ENCODE data around the gene XPC. TPM values are rescaled to one million over a fixed set of nuclear protein-coding genes. Genes with fewer than 3 reads are reported as not detected.

The XPC gene
- total RNA-seq, 1 donor from 2014 or later: 26.8 TPM

- Mint-ChIP-seq H3K4me3 (ENCODE audit: unreplicated experiment) (no peak overlapping the region), H3K9me3 (ENCODE audit: low read depth) (no peaks in the 10 kb centered on the region), H3K27ac (ENCODE audit: unreplicated experiment) (peak overlapping the region; percentile 99), H3K36me3 (ENCODE audit: low read depth) (peaks cover 15% of the 10 kb centered on the region), H3K4me1 (ENCODE audit: low read depth) (peaks cover 63% of the 10 kb centered on the region), H3K27me3 (ENCODE audit: low read depth) (no peaks in the 10 kb centered on the region)
- TF ChIP-seq CTCF (IDR thresholded peaks at IDR 0.05): no peak
- peak; percentile 84 for DNase-seq (ENCODE audit: low spot score)
These were observed 36.6 kb downstream of the XPC start for GRCh38 chr3:14141602-14142341.

- Mint-ChIP-seq H3K9me3 (ENCODE audit: low read depth) (no peaks in the 10 kb centered on the region), H3K4me1 (ENCODE audit: low read depth) (peaks cover 63% of the 10 kb centered on the region), H3K36me3 (ENCODE audit: low read depth) (peaks cover 13% of the 10 kb centered on the region), H3K27me3 (ENCODE audit: low read depth) (no peaks in the 10 kb centered on the region), H3K4me3 (ENCODE audit: unreplicated experiment) (no peak overlapping the region), H3K27ac (ENCODE audit: unreplicated experiment) (peak overlapping the region; percentile 73)
- no peak for DNase-seq (ENCODE audit: low spot score)
- no peak for TF ChIP-seq CTCF (IDR thresholded peaks at IDR 0.05)
These were observed 37.3 kb downstream of the XPC start for GRCh38 chr3:14141144-14141543.

DNA sequence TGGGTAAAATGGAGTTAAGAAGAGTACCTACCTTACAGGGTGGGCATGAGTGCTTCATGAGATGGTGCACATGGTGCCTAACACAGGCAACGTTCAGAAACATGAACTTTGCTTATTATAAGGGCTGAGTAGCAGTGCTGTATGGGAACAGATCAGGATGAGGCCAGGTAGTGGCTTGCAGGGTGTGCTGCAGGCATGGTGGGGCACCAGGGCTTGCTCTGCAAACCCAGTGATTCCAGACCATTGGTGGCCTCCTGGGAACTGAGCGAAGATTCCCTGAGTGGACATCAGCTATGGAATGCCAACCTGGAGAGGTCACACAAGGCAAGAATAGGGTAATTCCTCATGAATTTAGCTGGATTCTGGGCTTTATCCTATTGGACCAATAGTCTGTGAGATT, 37.7 kb downstream of the XPC start:
- peaks cover 18% of the 10 kb centered on the region for H3K36me3 Mint-ChIP-seq (ENCODE audit: low read depth)
- H3K4me3 Mint-ChIP-seq (ENCODE audit: unreplicated experiment): no peak overlapping the region
- H3K4me1 Mint-ChIP-seq (ENCODE audit: low read depth): peaks cover 63% of the 10 kb centered on the region
- DNase-seq (ENCODE audit: low spot score): no peak
- no peaks in the 10 kb centered on the region for H3K27me3 Mint-ChIP-seq (ENCODE audit: low read depth)
- no peaks in the 10 kb centered on the region for H3K9me3 Mint-ChIP-seq (ENCODE audit: low read depth)
- TF ChIP-seq CTCF (IDR thresholded peaks at IDR 0.05): no peak
- H3K27ac Mint-ChIP-seq (ENCODE audit: unreplicated experiment): no peak overlapping the region

DNA sequence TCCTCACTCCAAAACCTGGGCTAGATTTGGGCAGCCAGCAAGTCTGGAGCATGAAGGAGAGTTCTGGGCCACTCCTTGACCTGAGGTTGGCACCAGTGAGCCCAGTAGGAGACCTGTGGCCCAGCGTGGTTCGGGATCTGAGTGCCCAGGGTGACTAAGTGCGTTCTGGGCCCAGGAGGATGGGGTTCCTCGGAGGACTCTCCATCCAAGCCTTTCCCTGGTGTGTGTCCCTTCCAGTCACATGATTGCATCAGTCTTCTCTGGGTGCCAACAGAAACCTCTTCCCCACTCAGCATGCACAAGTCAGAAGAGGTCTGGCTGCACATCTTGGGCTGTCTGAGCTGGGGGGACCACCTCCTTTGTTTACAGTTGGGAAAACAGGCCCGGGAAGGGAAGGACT, 38.6 kb downstream of the XPC start:
- no peak overlapping the region for H3K4me3 Mint-ChIP-seq (ENCODE audit: unreplicated experiment)
- TF ChIP-seq CTCF (IDR thresholded peaks at IDR 0.05): no peak

GRCh38 chr3:14138878-14139655, 39.3 kb downstream of the XPC start:
- no peaks in the 10 kb centered on the region for H3K27me3 Mint-ChIP-seq (ENCODE audit: low read depth)
- TF ChIP-seq CTCF (IDR thresholded peaks at IDR 0.05): no peak
- H3K9me3 Mint-ChIP-seq (ENCODE audit: low read depth): no peaks in the 10 kb centered on the region
- H3K27ac Mint-ChIP-seq (ENCODE audit: unreplicated experiment): peak overlapping the region; percentile 59
- peaks cover 49% of the 10 kb centered on the region for H3K4me1 Mint-ChIP-seq (ENCODE audit: low read depth)
- peak; percentile 81 for DNase-seq (ENCODE audit: low spot score)
- H3K36me3 Mint-ChIP-seq (ENCODE audit: low read depth): peaks cover 25% of the 10 kb centered on the region
- no peak overlapping the region for H3K4me3 Mint-ChIP-seq (ENCODE audit: unreplicated experiment)

More for the DNA sequence above, 38.6 kb downstream of the XPC start:
- Mint-ChIP-seq H3K27me3 (ENCODE audit: low read depth) (no peaks in the 10 kb centered on the region), H3K9me3 (ENCODE audit: low read depth) (no peaks in the 10 kb centered on the region), H3K27ac (ENCODE audit: unreplicated experiment) (peak overlapping the region; percentile 59), H3K4me1 (ENCODE audit: low read depth) (peaks cover 55% of the 10 kb centered on the region), H3K36me3 (ENCODE audit: low read depth) (peaks cover 24% of the 10 kb centered on the region)
- no peak for DNase-seq (ENCODE audit: low spot score)

Data from chondrocyte (in vitro differentiated cells).